ENCODE results near the gene RIN2.
A peak's percentile ranks its signal among the peaks of the same experiment; 100 is the strongest.

Gene RIN2

GRCh38 chr20:19786311-19786710 is 28.3 kb downstream of the RIN2 start:
- TF ChIP-seq CTCF (IDR thresholded peaks at IDR 0.05; ENCODE audit: low read depth, low read length), result no peak
- peak; percentile 91 for DNase-seq (ENCODE audit: extremely low read depth, low read depth)

GRCh38 chr20:19787366-19787765 is 29.3 kb downstream of the RIN2 start:
- no peak for DNase-seq (ENCODE audit: extremely low read depth, low read depth)
- no peak for TF ChIP-seq CTCF (IDR thresholded peaks at IDR 0.05; ENCODE audit: low read depth, low read length)

GRCh38 chr20:19789009-19789408 is 31.0 kb downstream of the RIN2 start:
- no peak for DNase-seq (ENCODE audit: extremely low read depth, low read depth)
- no peak for TF ChIP-seq CTCF (IDR thresholded peaks at IDR 0.05; ENCODE audit: low read depth, low read length)

- no peak for TF ChIP-seq CTCF (IDR thresholded peaks at IDR 0.05; ENCODE audit: low read depth, low read length)
- DNase-seq (ENCODE audit: extremely low read depth, low read depth), result no peak
These were observed 31.4 kb downstream of the RIN2 start for GRCh38 chr20:19789446-19789845.

- no peak for TF ChIP-seq CTCF (IDR thresholded peaks at IDR 0.05; ENCODE audit: low read depth, low read length)
- DNase-seq (ENCODE audit: extremely low read depth, low read depth), result no peak
These were observed 33.8 kb downstream of the RIN2 start for GRCh38 chr20:19791887-19792286.

- TF ChIP-seq CTCF (IDR thresholded peaks at IDR 0.05; ENCODE audit: low read depth, low read length), result no peak
- DNase-seq (ENCODE audit: extremely low read depth, low read depth), result no peak
These were observed 35.7 kb downstream of the RIN2 start for GRCh38 chr20:19793716-19794115.

GRCh38 chr20:19794941-19795340 is 36.9 kb downstream of the RIN2 start:
- no peak for DNase-seq (ENCODE audit: extremely low read depth, low read depth)
- TF ChIP-seq CTCF (IDR thresholded peaks at IDR 0.05; ENCODE audit: low read depth, low read length), result no peak
